Stimulated activated CD8-positive, alpha-beta memory T cell treated with anti-CD3 and anti-CD28 coated beads, Interleukin-12 subunit alpha, Interleukin-12 subunit beta, amount 100 ng/mL, for 24 hours (primary cell): Measurements from ENCODE around the gene BCL7B.
"Not testable (repeated sequence)": the region's sequence is repeated elsewhere in the genome, so short reads cannot be mapped to it uniquely, and the experiment has no call there.

Experiments used
- DNase-seq: peaks from one replicate; pipeline ENCODE4 v3.0.0-alpha.2; 2020; ENCODE audit errors: extremely low read depth

Gene BCL7B

GRCh38 chr7:73572767-73573186 lies 15.3 kb upstream of the BCL7B start:
- no peak for DNase-seq

- DNase-seq = no peak
Observed at GRCh38 chr7:73570977-73571376, 13.5 kb upstream of the BCL7B start.

- DNase-seq = no peak
Observed at GRCh38 chr7:73570521-73570920, 13.0 kb upstream of the BCL7B start.

GRCh38 chr7:73569042-73569608 lies 11.6 kb upstream of the BCL7B start:
- DNase-seq = no peak

DNA sequence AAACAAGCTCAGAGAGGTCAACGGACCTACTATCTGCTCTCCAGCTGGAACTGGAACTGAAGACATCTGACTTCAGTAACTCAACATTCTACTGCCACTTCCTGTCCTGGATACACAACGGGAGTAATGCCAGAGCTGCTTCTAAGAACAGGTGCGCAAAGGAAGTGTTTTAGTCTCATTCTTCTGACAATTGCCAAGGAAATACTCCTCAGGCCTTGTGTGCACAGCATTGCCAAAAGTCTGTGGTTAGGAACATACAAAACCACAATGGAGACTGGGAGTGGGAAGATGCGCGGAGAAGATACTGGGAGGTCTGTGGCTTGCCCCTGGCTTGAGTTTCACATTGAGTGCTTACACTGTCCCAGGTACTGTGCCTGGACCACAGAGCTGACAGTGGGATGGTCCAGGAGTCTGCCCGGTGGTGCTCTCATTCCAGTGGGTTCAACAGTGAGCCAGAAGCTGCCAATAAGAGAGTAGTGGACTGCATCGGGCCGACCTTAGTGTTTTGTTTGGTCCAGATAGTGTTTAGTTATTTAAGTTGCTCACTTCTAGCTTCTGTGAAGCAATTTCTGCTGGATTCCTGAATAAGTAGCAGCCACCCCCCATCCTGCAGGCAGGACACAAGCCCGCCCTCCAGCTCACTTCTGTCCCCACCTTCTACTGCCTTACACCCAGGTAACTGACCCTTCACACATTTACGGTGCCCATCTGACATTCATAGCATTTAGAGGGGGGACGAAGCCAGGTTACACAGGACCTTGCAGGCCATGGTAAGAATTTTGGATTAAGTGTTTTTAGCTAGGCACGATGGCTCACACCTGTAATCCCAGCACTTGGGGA lies 10.6 kb upstream of the BCL7B start:
- no peak for DNase-seq

- DNase-seq = no peak
Observed at GRCh38 chr7:73567140-73567539, 9.7 kb upstream of the BCL7B start.

DNA sequence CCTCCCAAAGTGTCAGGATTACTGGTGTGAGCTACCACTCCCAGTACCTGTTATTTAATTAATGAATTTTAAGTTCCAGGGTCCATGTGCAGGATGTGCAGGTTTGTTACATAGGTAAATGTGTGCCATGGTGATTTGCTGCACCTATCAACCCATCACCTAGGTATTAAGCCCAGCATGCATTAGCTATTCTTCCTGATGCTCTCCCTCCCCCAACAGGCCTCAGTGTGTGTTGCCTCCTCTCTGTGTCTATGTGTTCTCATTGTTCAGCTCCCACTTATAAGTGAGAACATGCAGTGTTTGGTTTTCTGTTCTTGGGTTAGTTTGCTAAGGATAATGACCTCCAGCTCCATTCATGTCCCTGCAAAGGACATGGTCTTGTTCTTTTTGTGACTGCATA lies 8.9 kb upstream of the BCL7B start:
- not testable (repeated sequence) for DNase-seq

DNA sequence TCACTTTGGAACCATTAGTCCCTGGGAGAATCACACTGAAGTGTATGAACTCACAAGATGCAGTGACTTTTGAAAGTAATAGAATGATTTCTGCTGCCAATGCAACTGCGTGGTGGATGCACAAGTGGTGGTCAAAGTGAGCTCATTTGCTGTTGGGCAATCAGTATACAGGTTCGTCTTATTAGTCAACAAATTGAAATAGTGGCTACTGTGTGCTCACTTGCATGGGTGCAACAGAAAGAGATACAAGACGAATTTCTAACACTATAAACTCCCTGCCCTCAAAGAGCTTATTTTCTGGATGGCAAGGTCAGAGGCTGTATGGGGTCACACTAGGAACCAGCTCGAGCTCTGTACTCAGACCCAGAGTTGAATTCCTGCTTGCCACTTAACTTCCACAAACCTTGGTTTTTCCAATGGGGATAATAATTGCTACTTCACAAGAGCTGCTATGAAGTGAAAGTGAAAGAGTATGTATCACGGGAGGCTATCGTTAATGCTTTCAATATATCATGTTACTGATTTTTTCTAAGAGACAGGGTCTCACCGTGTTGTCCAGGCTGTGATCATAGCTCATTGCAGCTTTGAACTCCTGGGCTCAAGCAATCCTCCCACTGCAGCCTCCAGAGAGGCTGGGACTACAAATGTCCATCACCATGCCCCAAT lies 8.3 kb upstream of the BCL7B start:
- DNase-seq = no peak

- no peak for DNase-seq
Observed at GRCh38 chr7:73560109-73560835, 2.8 kb upstream of the BCL7B start.

- peak; percentile 78 for DNase-seq
Observed at GRCh38 chr7:73557108-73557396, 438 bp downstream of the BCL7B start.

DNA sequence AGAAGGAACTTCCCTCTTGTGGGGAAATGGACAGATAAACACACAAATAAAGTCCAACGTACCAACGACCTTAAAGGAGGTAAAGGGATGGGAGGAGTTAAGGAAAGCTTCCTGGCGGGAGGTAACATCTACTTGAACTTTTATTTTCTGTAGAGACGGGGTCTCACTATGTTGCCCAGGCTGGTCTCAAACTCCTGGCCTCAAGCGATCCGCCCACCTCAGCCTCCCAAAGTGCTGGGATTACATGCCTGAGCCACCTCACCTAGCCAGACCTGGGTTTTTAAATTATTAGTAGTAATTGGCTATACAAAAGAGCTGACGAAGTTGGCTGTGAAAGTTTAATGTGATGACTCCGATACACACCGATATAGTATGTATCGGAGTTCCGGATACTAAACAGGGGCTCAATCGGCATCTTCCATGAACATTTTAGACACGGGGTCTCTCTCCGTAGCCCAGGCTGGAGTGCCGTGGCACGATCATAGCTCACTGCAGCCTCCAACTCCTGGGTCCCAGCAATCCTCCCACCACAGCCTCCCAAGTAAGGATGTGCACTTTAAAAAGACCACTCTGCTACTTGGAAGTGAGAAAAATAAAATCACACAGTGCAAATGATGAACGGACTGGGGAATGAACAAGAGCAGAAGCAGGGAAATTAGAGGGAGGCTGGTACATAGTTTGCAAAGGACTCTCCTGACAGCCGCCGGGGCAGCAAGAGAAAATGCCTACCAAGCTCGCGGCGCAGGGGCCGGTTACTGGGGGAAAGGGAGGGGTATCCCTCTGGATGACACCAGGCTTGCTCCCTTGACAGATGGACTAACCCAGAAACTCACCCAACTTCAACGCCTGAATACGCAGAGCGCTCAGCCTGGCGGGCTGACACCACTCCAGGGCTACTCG lies 1.0 kb downstream of the BCL7B start:
- no peak for DNase-seq

DNA sequence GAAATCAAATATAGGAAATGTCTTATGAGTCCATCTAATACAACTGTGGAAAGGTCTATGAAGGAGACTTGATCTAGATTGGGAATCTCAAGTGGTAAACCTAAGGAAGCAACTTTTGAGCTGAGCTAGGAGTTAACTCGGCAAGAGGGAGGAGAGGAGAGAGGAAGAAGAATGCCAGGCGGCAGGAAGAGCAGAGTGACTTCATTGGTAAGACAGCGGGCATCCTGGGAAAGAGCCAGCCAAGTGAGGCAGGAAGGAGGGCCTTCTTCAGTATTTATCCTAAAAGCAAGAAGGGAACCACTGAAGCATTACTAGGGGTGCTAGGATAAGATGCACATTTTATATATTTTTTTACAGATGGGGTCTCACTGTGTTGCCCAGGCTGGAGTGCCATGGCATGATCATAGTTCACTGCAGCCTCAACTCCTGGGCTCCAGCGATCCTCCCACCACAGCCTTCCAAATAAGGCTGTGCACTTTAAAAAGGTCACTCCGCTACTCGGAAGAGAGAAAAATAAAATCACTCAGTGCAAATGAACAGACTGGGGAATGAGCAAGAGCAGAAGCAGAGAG lies 2.0 kb downstream of the BCL7B start:
- no peak for DNase-seq

DNA sequence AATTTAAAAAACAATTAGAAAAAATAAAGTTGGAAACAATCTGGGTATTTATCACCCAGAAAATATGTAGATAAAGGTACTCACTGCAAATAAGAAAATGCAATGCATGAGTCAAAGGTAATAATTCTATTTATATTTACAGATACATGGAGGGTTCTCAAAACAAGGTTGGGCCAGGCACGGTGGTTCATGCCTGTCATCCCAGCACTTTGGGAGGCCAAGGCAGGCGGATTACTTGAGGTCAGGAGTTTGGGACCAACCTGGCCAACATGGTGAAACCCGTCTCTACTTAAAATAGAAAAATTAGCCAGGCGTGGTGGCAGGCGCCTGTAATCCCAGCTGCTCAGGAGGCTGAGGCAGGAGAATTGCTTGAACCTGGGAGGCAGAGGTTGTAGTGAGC lies 7.4 kb downstream of the BCL7B start:
- DNase-seq = not testable (repeated sequence)

- DNase-seq = no peak
Observed at GRCh38 chr7:73549176-73549575, 8.3 kb downstream of the BCL7B start.

- no peak for DNase-seq
Observed at GRCh38 chr7:73547841-73548240, 9.6 kb downstream of the BCL7B start.

DNA sequence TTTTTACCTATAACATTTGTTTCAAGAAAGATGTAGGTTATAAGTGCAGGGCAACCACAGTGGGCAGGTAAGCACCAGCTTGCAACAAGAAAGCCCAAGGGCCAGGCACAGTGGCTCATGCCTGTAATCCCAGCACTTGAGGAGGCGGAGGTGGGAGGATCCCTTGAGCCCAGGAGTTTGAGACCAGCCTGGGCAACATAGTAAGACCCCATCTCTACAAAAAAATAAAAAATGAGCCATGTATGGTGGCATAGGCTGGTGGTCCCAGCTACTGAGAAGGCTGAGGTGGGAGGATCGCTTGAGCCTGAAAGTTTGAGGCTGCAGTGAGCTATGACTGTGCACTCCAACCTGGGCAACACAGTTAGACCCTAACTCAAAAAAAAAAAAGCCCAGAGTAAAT lies 12.8 kb downstream of the BCL7B start:
- DNase-seq = no peak

DNA sequence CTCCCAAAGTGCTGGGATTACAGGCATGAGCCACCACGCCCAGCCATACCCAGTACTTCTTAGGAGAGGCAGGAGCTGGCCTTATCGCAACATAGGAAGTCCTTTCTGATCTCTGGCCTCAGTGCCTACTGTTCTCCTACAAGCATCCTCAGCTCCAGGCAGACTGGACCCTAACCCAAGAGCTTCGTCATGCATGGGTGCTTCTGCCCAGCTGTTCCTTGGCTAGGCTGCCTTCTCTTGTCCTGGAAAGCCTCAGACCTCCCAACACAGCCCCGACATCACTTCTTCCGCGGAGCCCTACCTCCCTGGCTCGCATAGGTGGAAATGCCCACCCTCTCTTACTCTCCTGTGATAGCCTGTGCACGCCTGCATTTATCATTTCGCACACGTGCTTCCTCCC lies 15.8 kb downstream of the BCL7B start:
- DNase-seq = no peak

DNA sequence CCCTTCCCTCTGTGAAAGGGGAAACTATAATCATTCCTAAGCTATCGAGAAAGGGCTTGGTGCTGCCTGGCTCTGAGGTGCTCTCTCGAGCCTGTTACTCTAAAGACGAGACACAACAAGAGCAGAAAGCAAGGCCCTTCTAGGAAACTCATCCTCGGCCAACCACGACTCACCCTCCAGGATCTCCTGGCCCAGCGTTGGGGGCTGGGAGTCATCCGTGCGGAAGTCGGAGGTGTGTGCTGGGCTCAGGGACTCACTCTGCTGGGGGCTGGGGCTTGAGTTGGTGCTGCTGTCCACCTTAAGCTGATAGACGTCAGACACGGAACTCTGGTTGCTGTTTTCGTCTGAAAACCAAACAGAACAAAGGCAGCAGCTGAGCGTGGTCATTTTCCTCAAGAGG lies 17.8 kb downstream of the BCL7B start:
- DNase-seq = no peak

DNA sequence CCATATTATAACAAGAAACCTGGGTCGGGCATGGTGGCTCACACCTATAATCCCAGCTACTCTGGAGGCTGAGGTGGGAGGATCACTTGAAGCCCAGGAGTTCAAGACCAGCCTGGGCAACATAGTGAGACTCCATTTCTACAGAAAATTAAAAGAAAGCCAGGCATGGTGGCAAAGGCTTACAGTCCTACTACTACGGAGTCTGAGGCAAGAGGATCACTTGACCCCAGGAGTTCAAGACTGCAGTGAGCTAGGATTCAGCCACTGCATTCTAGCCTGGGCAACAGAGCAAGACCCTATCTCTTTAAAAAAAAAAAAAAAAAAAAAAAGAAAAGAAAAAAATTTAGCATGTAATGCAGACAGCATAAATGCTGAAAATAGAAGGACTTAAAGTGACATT lies 19.0 kb downstream of the BCL7B start:
- not testable (repeated sequence) for DNase-seq

- no peak for DNase-seq
Observed at GRCh38 chr7:73537051-73537450, 20.4 kb downstream of the BCL7B start.

- DNase-seq = no peak
Observed at GRCh38 chr7:73536479-73536878, 21.0 kb downstream of the BCL7B start.
